ENCODE measurements around the gene SH3RF2.
"Not testable (repeated sequence)": the region's sequence is repeated elsewhere in the genome, so short reads cannot be mapped to it uniquely, and the experiment has no call there.

SH3RF2 gene

DNA sequence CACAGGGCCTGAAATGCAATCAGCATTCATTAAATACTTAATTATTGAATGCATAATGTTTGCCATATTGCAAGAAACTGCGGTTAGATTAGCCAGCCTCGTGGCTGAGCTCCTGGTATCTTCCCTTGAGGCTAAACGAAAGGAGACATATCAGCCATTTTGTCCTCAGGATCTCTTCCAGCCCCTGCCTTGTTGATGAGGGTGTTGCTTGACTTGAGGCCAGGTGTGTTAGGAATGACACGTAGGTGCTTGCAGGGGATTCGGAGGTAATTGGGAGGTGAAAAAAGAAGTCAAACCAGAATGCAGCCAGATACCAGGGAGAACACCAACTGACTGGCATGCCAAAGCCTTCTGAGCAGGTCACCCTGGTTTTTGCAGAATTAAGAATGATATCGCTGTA is 12.5 kb downstream of the SH3RF2 start:
- Histone ChIP-seq H3K27ac (ENCODE audit: low read depth, low read length) (no peak overlapping the region), H3K9me3 (ENCODE audit: control insufficient read depth, insufficient read depth, low read depth, low read length) (no peaks in the 10 kb centered on the region), H3K4me1 (ENCODE audit: control insufficient read depth, insufficient read depth, low read length) (peaks cover 22% of the 10 kb centered on the region), H3K9ac (ENCODE audit: low read length) (no peak overlapping the region), H3K27me3 (ENCODE audit: control insufficient read depth, insufficient read depth, low read length) (no peaks in the 10 kb centered on the region), H3K36me3 (ENCODE audit: control insufficient read depth, insufficient read depth, low read length) (no peaks in the 10 kb centered on the region), H3K4me3 (ENCODE audit: low read depth, low read length) (no peak overlapping the region)

DNA sequence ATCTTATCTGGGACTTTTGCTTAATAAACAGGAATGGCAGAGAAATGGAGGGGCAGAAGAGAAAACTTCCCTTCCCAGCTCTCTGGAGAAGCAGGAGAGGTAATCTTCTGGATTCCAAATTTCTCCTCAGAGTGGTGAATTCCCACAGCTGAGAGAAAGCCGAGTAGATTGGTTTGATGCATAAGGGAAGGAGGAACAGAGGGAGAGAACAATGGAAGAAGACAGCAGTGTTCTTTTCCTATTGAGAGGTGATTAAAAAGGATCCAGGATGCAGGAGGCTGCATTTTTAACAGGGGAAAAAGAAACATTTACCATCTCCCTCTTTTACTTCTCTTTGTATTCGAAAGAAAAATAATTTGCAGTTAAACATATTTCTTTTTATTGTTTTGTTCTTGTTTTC is 13.1 kb downstream of the SH3RF2 start:
- H3K36me3 ChIP-seq (ENCODE audit: control insufficient read depth, insufficient read depth, low read length) = no peaks in the 10 kb centered on the region
- H3K4me3 ChIP-seq (ENCODE audit: low read depth, low read length) = no peak overlapping the region
- no peak overlapping the region for H3K9ac ChIP-seq (ENCODE audit: low read length)
- H3K27ac ChIP-seq (ENCODE audit: low read depth, low read length) = no peak overlapping the region
- H3K27me3 ChIP-seq (ENCODE audit: control insufficient read depth, insufficient read depth, low read length) = no peaks in the 10 kb centered on the region
- H3K4me1 ChIP-seq (ENCODE audit: control insufficient read depth, insufficient read depth, low read length) = peaks cover 22% of the 10 kb centered on the region
- no peaks in the 10 kb centered on the region for H3K9me3 ChIP-seq (ENCODE audit: control insufficient read depth, insufficient read depth, low read depth, low read length)

DNA sequence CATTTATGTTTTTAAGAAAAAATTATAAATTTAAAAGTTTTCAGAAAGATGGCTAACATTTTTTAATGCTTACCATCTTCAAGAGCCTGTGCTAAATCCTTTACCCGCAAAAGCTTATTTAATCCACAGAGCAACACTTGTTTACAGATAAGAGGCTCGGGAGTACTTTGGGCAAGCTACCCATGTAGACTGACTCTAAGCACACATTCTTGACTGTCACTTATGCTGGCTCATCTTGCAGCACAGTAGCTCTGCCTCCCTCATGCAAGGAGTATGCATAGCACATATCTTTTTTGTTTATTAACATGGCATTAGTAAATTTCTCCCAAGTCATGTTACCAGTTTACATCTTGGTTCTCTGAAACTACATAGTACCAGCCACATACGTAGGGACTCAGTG is 14.7 kb downstream of the SH3RF2 start:
- Histone ChIP-seq H3K36me3 (ENCODE audit: control insufficient read depth, insufficient read depth, low read length) (no peaks in the 10 kb centered on the region), H3K27me3 (ENCODE audit: control insufficient read depth, insufficient read depth, low read length) (no peaks in the 10 kb centered on the region), H3K4me1 (ENCODE audit: control insufficient read depth, insufficient read depth, low read length) (peaks cover 17% of the 10 kb centered on the region), H3K9ac (ENCODE audit: low read length) (no peak overlapping the region), H3K27ac (ENCODE audit: low read depth, low read length) (no peak overlapping the region), H3K9me3 (ENCODE audit: control insufficient read depth, insufficient read depth, low read depth, low read length) (no peaks in the 10 kb centered on the region), H3K4me3 (ENCODE audit: low read depth, low read length) (no peak overlapping the region)

DNA sequence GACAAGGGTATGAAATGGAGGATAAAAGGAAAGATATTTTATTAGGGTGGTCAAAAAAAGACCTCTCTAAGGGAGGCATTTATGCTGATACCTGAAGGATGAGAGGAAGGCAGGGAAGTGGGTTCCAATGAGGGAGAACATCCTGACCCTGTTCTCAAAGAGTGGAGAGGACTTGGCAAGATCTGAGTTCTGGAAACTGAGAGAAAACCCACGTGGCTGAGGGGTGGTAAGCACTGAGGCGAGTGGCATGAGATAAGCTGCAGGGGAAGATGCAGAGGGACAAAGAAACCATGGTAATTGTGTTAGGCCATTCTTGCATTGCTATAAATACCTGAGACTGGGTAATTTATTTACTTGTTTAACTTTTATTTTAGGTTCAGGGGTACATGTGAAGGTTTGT is 16.8 kb downstream of the SH3RF2 start:
- peaks cover 11% of the 10 kb centered on the region for H3K4me1 ChIP-seq (ENCODE audit: control insufficient read depth, insufficient read depth, low read length)
- H3K36me3 ChIP-seq (ENCODE audit: control insufficient read depth, insufficient read depth, low read length) = no peaks in the 10 kb centered on the region
- no peaks in the 10 kb centered on the region for H3K27me3 ChIP-seq (ENCODE audit: control insufficient read depth, insufficient read depth, low read length)
- no peak overlapping the region for H3K27ac ChIP-seq (ENCODE audit: low read depth, low read length)
- no peak overlapping the region for H3K9ac ChIP-seq (ENCODE audit: low read length)
- no peaks in the 10 kb centered on the region for H3K9me3 ChIP-seq (ENCODE audit: control insufficient read depth, insufficient read depth, low read depth, low read length)
- H3K4me3 ChIP-seq (ENCODE audit: low read depth, low read length) = no peak overlapping the region

DNA sequence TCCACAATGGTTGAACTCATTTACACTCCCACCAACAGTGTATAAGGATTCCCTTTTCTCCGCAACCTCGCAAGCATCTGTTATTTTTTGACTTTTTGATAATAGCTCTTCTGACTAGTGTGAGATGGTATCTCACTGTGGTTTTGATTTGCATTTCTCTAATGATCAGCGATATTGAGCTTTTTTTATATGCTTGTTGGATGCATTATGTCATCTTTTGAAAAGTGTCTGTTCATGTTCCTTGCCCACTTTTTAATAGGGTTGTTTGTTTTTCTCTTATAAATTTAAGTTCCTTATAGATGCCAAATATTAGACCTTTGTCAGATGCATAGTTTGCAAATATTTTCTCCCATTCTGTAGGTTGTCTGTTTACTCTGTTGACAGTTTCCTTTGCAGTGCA is 17.8 kb downstream of the SH3RF2 start:
- not testable (repeated sequence) for H3K27ac ChIP-seq (ENCODE audit: low read depth, low read length); H3K9me3 ChIP-seq (ENCODE audit: control insufficient read depth, insufficient read depth, low read depth, low read length); H3K36me3 ChIP-seq (ENCODE audit: control insufficient read depth, insufficient read depth, low read length); H3K27me3 ChIP-seq (ENCODE audit: control insufficient read depth, insufficient read depth, low read length); H3K9ac ChIP-seq (ENCODE audit: low read length); H3K4me3 ChIP-seq (ENCODE audit: low read depth, low read length)
- peaks cover 11% of the 10 kb centered on the region for H3K4me1 ChIP-seq (ENCODE audit: control insufficient read depth, insufficient read depth, low read length)

DNA sequence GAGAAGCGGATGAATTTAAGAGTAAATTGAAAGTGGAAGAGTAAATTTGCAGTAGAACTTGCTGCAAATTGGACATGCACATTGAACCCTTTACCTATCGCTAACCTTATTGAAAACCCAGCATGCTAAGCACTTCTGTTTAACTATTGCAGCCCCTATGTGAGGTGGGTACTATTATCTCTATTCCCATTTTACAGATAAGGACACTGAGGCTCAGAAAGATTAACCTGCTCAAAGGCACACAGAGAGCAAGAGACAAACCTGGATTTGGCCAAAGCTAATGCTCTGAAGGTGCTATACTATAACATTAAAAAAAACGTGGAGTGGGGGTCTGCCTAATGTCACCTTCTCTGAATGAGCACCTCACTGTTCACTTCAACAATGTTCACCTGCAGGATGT is 21.0 kb downstream of the SH3RF2 start:
- Histone ChIP-seq H3K27ac (ENCODE audit: low read depth, low read length) (no peak overlapping the region), H3K9ac (ENCODE audit: low read length) (no peak overlapping the region), H3K4me3 (ENCODE audit: low read depth, low read length) (no peak overlapping the region), H3K27me3 (ENCODE audit: control insufficient read depth, insufficient read depth, low read length) (no peaks in the 10 kb centered on the region), H3K4me1 (ENCODE audit: control insufficient read depth, insufficient read depth, low read length) (peaks cover 13% of the 10 kb centered on the region; the same call in 1 of the 2 replicates), H3K36me3 (ENCODE audit: control insufficient read depth, insufficient read depth, low read length) (no peaks in the 10 kb centered on the region), H3K9me3 (ENCODE audit: control insufficient read depth, insufficient read depth, low read depth, low read length) (no peaks in the 10 kb centered on the region)

DNA sequence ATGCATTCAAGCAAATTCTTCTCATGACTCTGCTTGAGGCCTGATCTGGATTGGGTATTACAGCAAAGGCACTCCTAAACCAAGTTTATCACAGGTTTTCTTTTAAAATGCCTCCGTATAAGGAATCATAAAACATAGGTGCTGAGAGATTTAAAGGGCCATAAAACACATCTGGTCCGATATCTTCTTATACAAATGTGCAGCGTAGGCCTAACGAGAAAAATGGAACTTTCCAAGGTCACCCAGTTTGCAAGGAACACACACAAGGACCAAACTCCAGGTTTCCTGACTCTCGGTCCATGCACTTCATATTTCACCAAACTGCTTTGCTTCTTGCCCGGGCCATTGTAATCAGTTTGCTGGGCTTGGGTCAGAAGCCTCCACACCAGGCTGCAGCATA is 22.1 kb downstream of the SH3RF2 start:
- Histone ChIP-seq H3K9me3 (ENCODE audit: control insufficient read depth, insufficient read depth, low read depth, low read length) (no peaks in the 10 kb centered on the region), H3K4me1 (ENCODE audit: control insufficient read depth, insufficient read depth, low read length) (peaks cover 15% of the 10 kb centered on the region; the same call in 1 of the 2 replicates), H3K4me3 (ENCODE audit: low read depth, low read length) (no peak overlapping the region), H3K36me3 (ENCODE audit: control insufficient read depth, insufficient read depth, low read length) (no peaks in the 10 kb centered on the region), H3K27me3 (ENCODE audit: control insufficient read depth, insufficient read depth, low read length) (no peaks in the 10 kb centered on the region), H3K9ac (ENCODE audit: low read length) (no peak overlapping the region), H3K27ac (ENCODE audit: low read depth, low read length) (no peak overlapping the region)

DNA sequence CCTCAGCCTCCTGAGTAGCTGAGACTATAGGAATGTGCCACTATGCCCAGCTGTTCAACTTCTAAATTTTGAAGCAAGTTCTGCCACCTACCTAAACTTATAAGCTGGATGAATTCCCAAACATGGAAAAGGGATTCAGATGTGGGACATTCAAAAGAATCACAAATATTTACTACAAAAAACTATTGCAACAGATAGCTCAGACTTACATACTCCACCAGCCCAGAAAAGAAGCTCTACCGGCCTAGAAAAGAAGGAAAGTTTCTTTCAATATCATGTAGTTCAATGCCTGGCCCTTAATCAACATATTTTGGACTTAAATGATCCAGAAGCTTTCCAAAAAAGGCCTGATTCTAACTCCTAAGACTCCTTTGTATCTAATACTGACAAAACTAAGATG is 23.8 kb downstream of the SH3RF2 start:
- Histone ChIP-seq H3K9ac (ENCODE audit: low read length) (no peak overlapping the region), H3K36me3 (ENCODE audit: control insufficient read depth, insufficient read depth, low read length) (no peaks in the 10 kb centered on the region), H3K27ac (ENCODE audit: low read depth, low read length) (no peak overlapping the region), H3K4me1 (ENCODE audit: control insufficient read depth, insufficient read depth, low read length) (peaks cover 15% of the 10 kb centered on the region; the same call in 1 of the 2 replicates), H3K27me3 (ENCODE audit: control insufficient read depth, insufficient read depth, low read length) (no peaks in the 10 kb centered on the region), H3K9me3 (ENCODE audit: control insufficient read depth, insufficient read depth, low read depth, low read length) (no peaks in the 10 kb centered on the region), H3K4me3 (ENCODE audit: low read depth, low read length) (no peak overlapping the region)

DNA sequence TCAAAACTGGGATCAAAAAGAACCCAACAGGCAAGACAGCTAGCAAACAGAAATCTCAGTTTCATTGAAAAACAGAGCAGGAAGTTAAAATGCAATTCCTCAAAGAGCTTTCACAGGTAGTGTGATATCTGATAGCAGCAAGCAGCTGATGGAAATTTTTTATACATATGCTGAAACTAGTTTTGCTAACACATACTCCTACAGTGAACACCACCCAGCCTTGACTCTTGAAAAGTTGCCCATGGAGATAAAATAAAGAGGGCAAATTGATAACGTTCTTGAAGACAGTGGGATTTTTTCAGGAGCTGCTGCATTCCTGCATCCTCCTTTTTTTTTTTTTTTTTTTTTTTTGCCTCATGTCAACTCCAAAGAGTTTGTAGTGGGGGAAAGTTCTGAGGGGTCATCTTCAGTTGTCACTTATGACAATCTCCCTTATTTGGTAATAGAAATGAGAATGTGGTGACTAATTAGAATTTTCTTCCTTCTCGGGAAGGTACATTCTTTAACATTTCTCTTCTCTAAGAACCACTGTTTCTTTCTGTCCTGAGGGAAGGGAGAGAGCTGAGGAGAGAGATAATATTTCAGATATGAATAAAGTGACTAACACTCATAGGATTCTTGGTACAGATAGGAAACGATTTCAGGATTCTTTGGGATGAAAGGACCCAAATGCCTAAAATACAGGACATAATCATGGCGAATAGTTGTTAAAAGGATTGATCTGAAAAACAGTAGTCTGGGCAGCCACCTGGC is 24.6 kb downstream of the SH3RF2 start:
- H3K27ac ChIP-seq (ENCODE audit: low read depth, low read length) = no peak overlapping the region
- H3K36me3 ChIP-seq (ENCODE audit: control insufficient read depth, insufficient read depth, low read length) = no peaks in the 10 kb centered on the region
- H3K9me3 ChIP-seq (ENCODE audit: control insufficient read depth, insufficient read depth, low read depth, low read length) = no peaks in the 10 kb centered on the region
- no peaks in the 10 kb centered on the region for H3K27me3 ChIP-seq (ENCODE audit: control insufficient read depth, insufficient read depth, low read length)
- H3K4me1 ChIP-seq (ENCODE audit: control insufficient read depth, insufficient read depth, low read length) = peaks cover 15% of the 10 kb centered on the region; the same call in 1 of the 2 replicates
- H3K4me3 ChIP-seq (ENCODE audit: low read depth, low read length) = no peak overlapping the region
- no peak overlapping the region for H3K9ac ChIP-seq (ENCODE audit: low read length)

DNA sequence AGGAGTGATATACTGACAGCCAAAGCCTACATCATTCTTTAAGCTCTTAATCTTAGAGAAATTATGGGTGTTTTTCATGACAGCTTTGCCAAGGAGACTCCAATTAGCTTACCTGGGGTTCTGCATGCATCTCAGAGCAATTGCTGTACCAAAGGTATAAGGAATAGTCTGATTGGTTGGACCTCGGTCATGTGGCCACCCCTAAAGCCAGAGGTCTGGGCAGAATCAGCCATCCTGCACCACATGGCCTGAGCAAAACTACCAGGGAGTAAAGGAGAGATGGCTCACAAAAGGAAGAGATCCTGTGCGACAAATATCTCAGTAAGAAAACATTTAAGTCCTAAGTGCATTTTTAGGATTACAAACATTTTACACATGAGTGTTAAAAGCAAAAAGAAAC is 25.6 kb downstream of the SH3RF2 start:
- Histone ChIP-seq H3K4me1 (ENCODE audit: control insufficient read depth, insufficient read depth, low read length) (peaks cover 15% of the 10 kb centered on the region; the same call in 1 of the 2 replicates), H3K27me3 (ENCODE audit: control insufficient read depth, insufficient read depth, low read length) (no peaks in the 10 kb centered on the region), H3K9me3 (ENCODE audit: control insufficient read depth, insufficient read depth, low read depth, low read length) (no peaks in the 10 kb centered on the region), H3K4me3 (ENCODE audit: low read depth, low read length) (no peak overlapping the region), H3K27ac (ENCODE audit: low read depth, low read length) (no peak overlapping the region), H3K36me3 (ENCODE audit: control insufficient read depth, insufficient read depth, low read length) (no peaks in the 10 kb centered on the region), H3K9ac (ENCODE audit: low read length) (no peak overlapping the region)

DNA sequence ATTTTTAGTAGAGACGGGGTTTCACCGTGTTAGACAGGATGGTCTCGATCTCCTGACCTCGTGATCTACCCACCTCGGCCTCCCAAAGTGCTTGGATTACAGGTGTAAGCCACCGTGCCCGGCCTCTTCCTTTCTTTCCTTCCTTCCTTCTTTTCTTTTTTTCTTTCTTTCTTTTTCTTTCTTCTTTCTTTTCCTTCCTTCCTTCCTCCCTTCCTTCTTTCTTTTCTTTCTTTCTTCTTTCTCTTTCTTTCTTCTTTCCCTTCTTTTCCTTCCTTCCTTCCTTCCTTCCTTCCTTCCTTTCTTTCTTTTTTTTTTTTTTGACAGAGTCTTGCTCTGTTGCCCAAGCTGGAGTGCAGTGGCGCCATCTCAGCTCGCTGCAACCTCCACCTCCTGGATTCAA is 27.6 kb downstream of the SH3RF2 start:
- H3K9me3 ChIP-seq (ENCODE audit: control insufficient read depth, insufficient read depth, low read depth, low read length); H3K27me3 ChIP-seq (ENCODE audit: control insufficient read depth, insufficient read depth, low read length); H3K4me3 ChIP-seq (ENCODE audit: low read depth, low read length); H3K36me3 ChIP-seq (ENCODE audit: control insufficient read depth, insufficient read depth, low read length); H3K27ac ChIP-seq (ENCODE audit: low read depth, low read length); H3K9ac ChIP-seq (ENCODE audit: low read length): not testable (repeated sequence)
- 0 out of 2 replicates have a peak, but pooled peaks cover 10% of the 10 kb centered on the region for H3K4me1 ChIP-seq (ENCODE audit: control insufficient read depth, insufficient read depth, low read length)

Measured in HUES6 (cell line).